Left renal cortex interstitium (tissue), 4 donors: ENCODE measurements around the gene MYOG. TPM values are rescaled to one million over a fixed set of nuclear protein-coding genes. Genes with fewer than 3 reads are reported as not detected.

ENCODE experiments used
- DNase-seq, 4 donors: peaks; one replicate each; pipeline ENCODE4 v3.0.0-alpha.2; 2013; ENCODE audit warnings: low read depth in 4 of 4, low spot score in 2 of 4, missing footprints in 1 of 4
- polyA plus RNA-seq, 4 donors: library from polyadenylated mRNA; unstranded; fragments of 120-200 nt; gene quantifications; one replicate each; pipeline ENCODE4 v1.2.1, GENCODE V29; 2013; ENCODE audit not compliant: insufficient read length in 4 of 4

Gene MYOG
- polyA plus RNA-seq, 4 donors: 0.16 to 0.35 (median 0.20) TPM

GRCh38 chr1:203050826-203051225 lies 35.0 kb downstream of the MYOG start:
- no peak for DNase-seq

- DNase-seq: no peak
These were observed 36.1 kb downstream of the MYOG start for GRCh38 chr1:203049576-203050180.

GRCh38 chr1:203049077-203049476 lies 36.7 kb downstream of the MYOG start:
- DNase-seq: no peak

GRCh38 chr1:203048555-203049051 lies 37.2 kb downstream of the MYOG start:
- no peak for DNase-seq

GRCh38 chr1:203048086-203048485 lies 37.7 kb downstream of the MYOG start:
- DNase-seq: no peak

- no peak for DNase-seq
These were observed 38.7 kb downstream of the MYOG start for GRCh38 chr1:203046984-203047630.

GRCh38 chr1:203045821-203046594 lies 39.8 kb downstream of the MYOG start:
- DNase-seq: no peak

- DNase-seq: no peak
These were observed 40.5 kb downstream of the MYOG start for GRCh38 chr1:203045336-203045735.

GRCh38 chr1:203044546-203045250 lies 41.1 kb downstream of the MYOG start:
- no peak for DNase-seq

- DNase-seq: no peak
These were observed 41.8 kb downstream of the MYOG start for GRCh38 chr1:203043830-203044545.

GRCh38 chr1:203041351-203041932 lies 44.4 kb downstream of the MYOG start:
- no peak for DNase-seq

- no peak for DNase-seq
These were observed 45.1 kb downstream of the MYOG start for GRCh38 chr1:203040513-203041275.

- DNase-seq: no peak
These were observed 46.0 kb downstream of the MYOG start for GRCh38 chr1:203039609-203040512.

- DNase-seq: no peak
These were observed 46.8 kb downstream of the MYOG start for GRCh38 chr1:203038891-203039608.

GRCh38 chr1:203038217-203038741 lies 47.5 kb downstream of the MYOG start:
- no peak for DNase-seq

- DNase-seq: no peak
These were observed 48.2 kb downstream of the MYOG start for GRCh38 chr1:203037509-203038190.

GRCh38 chr1:203036537-203036936 lies 49.3 kb downstream of the MYOG start:
- no peak for DNase-seq
